ENCODE results near the gene TWIST2.

TWIST2 gene

GRCh38 chr2:238884812-238885408 is 37.0 kb downstream of the TWIST2 start:
- H3K36me3 ChIP-seq (replicated peaks; ENCODE audit: insufficient read depth, low read length): no peaks in the 10 kb centered on the region
- TF ChIP-seq EZH2phosphoT487 (IDR thresholded peaks at IDR 0.05; ENCODE audit: low read length) (no peak), EZH2 (optimal IDR thresholded peaks at IDR 0.05; ENCODE audit: low read depth, low read length) (no peak)
- TF ChIP-seq, protein P1, sequence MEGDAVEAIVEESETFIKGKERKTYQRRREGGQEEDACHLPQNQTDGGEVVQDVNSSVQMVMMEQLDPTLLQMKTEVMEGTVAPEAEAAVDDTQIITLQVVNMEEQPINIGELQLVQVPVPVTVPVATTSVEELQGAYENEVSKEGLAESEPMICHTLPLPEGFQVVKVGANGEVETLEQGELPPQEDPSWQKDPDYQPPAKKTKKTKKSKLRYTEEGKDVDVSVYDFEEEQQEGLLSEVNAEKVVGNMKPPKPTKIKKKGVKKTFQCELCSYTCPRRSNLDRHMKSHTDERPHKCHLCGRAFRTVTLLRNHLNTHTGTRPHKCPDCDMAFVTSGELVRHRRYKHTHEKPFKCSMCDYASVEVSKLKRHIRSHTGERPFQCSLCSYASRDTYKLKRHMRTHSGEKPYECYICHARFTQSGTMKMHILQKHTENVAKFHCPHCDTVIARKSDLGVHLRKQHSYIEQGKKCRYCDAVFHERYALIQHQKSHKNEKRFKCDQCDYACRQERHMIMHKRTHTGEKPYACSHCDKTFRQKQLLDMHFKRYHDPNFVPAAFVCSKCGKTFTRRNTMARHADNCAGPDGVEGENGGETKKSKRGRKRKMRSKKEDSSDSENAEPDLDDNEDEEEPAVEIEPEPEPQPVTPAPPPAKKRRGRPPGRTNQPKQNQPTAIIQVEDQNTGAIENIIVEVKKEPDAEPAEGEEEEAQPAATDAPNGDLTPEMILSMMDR (IDR thresholded peaks at IDR 0.05; ENCODE audit: low read length): no peak
- no peak overlapping the region for H3K9ac ChIP-seq (ENCODE audit: low read length)
- no peak overlapping the region for H3K27ac ChIP-seq (ENCODE audit: low read length)
- H3K4me1 ChIP-seq (ENCODE audit: low read length): no peaks in the 10 kb centered on the region
- no peak overlapping the region for H3K4me3 ChIP-seq (ENCODE audit: low read length)
- no peaks in the 10 kb centered on the region for H3K79me2 ChIP-seq (ENCODE audit: low read length)
- H3K9me2 ChIP-seq (replicated peaks; ENCODE audit: insufficient read depth, low read length): no peaks in the 10 kb centered on the region
- no peaks in the 10 kb centered on the region for H3K9me3 ChIP-seq (replicated peaks; ENCODE audit: insufficient read depth, low read length)
- H2AFZ ChIP-seq (ENCODE audit: low read length): no peak overlapping the region
- H3F3A ChIP-seq (ENCODE audit: insufficient read depth, low read length): no peaks in the 10 kb centered on the region
- H4K20me1 ChIP-seq (ENCODE audit: insufficient read depth, low read length): no peaks in the 10 kb centered on the region
- H3K4me2 ChIP-seq (ENCODE audit: low read depth, low read length): no peak overlapping the region
- peaks cover 62% of the 10 kb centered on the region for H3K27me3 ChIP-seq (replicated peaks; ENCODE audit: insufficient read depth, low read length)
- no peak for DNase-seq

- Histone ChIP-seq H3K27me3 (replicated peaks; ENCODE audit: insufficient read depth, low read length) (peaks cover 78% of the 10 kb centered on the region), H3K9me3 (replicated peaks; ENCODE audit: insufficient read depth, low read length) (no peaks in the 10 kb centered on the region), H3K79me2 (ENCODE audit: low read length) (no peaks in the 10 kb centered on the region), H3K9me2 (replicated peaks; ENCODE audit: insufficient read depth, low read length) (no peaks in the 10 kb centered on the region), H3K27ac (ENCODE audit: low read length) (no peak overlapping the region), H3K36me3 (replicated peaks; ENCODE audit: insufficient read depth, low read length) (no peaks in the 10 kb centered on the region), H2AFZ (ENCODE audit: low read length) (no peak overlapping the region), H3K4me2 (ENCODE audit: low read depth, low read length) (no peak overlapping the region), H3K4me3 (ENCODE audit: low read length) (no peak overlapping the region), H3K9ac (ENCODE audit: low read length) (no peak overlapping the region), H3F3A (ENCODE audit: insufficient read depth, low read length) (no peaks in the 10 kb centered on the region), H4K20me1 (ENCODE audit: insufficient read depth, low read length) (no peaks in the 10 kb centered on the region), H3K4me1 (ENCODE audit: low read length) (no peaks in the 10 kb centered on the region)
- no peak for DNase-seq
- TF ChIP-seq EZH2 (optimal IDR thresholded peaks at IDR 0.05; ENCODE audit: low read depth, low read length) (no peak), EZH2phosphoT487 (IDR thresholded peaks at IDR 0.05; ENCODE audit: low read length) (no peak)
- TF ChIP-seq, protein P1 (IDR thresholded peaks at IDR 0.05; ENCODE audit: low read length): no peak
Measured at GRCh38 chr2:238886453-238887094, 38.7 kb downstream of the TWIST2 start.

GRCh38 chr2:238887616-238888015 is 39.7 kb downstream of the TWIST2 start:
- Histone ChIP-seq H3K4me2 (ENCODE audit: low read depth, low read length) (no peak overlapping the region), H3K9ac (ENCODE audit: low read length) (no peak overlapping the region), H3K4me3 (ENCODE audit: low read length) (no peak overlapping the region), H3K9me3 (replicated peaks; ENCODE audit: insufficient read depth, low read length) (no peaks in the 10 kb centered on the region), H3K36me3 (replicated peaks; ENCODE audit: insufficient read depth, low read length) (no peaks in the 10 kb centered on the region), H2AFZ (ENCODE audit: low read length) (no peak overlapping the region), H3K79me2 (ENCODE audit: low read length) (no peaks in the 10 kb centered on the region), H3K9me2 (replicated peaks; ENCODE audit: insufficient read depth, low read length) (no peaks in the 10 kb centered on the region), H3F3A (ENCODE audit: insufficient read depth, low read length) (no peaks in the 10 kb centered on the region), H3K4me1 (ENCODE audit: low read length) (no peaks in the 10 kb centered on the region), H4K20me1 (ENCODE audit: insufficient read depth, low read length) (no peaks in the 10 kb centered on the region), H3K27me3 (replicated peaks; ENCODE audit: insufficient read depth, low read length) (peaks cover 85% of the 10 kb centered on the region), H3K27ac (ENCODE audit: low read length) (no peak overlapping the region)
- TF ChIP-seq EZH2 (optimal IDR thresholded peaks at IDR 0.05; ENCODE audit: low read depth, low read length) (no peak), EZH2phosphoT487 (IDR thresholded peaks at IDR 0.05; ENCODE audit: low read length) (no peak)
- TF ChIP-seq, protein P1 (IDR thresholded peaks at IDR 0.05; ENCODE audit: low read length): no peak
- no peak for DNase-seq
